T-helper 1 cell treated with Interleukin-12 subunit alpha and Interleukin-12 subunit beta and Interleukin-4 antibody, amounts not matched to agents 30 μg/mL and 1 μg/mL, for 36 hours (primary cell): ENCODE measurements around the gene GRID2.
"Not testable (repeated sequence)": the region's sequence is repeated elsewhere in the genome, so short reads cannot be mapped to it uniquely, and the experiment has no call there.

ENCODE experiments used
- H3K27ac Mint-ChIP-seq: one replicate; pipeline ENCODE4 v1.8.0; 2021; ENCODE audit warnings: mild to moderate bottlenecking, mixed read lengths
- H3K27me3 Mint-ChIP-seq: one replicate; pipeline ENCODE4 v1.8.0; 2021; ENCODE audit warnings: low read depth, mixed read lengths
- H3K36me3 Mint-ChIP-seq: one replicate; pipeline ENCODE4 v1.8.0; 2021; ENCODE audit warnings: low read depth, mixed read lengths
- H3K4me1 Mint-ChIP-seq: one replicate; pipeline ENCODE4 v1.8.0; 2021; ENCODE audit warnings: low read depth, mixed read lengths
- H3K4me3 Mint-ChIP-seq: one replicate; pipeline ENCODE4 v1.8.0; 2021; ENCODE audit warnings: mild to moderate bottlenecking, moderate library complexity, mixed read lengths
- H3K9me3 Mint-ChIP-seq: one replicate; pipeline ENCODE4 v1.8.0; 2021; ENCODE audit warnings: mixed read lengths

The GRID2 gene

GRCh38 chr4:92442131-92442530 lies 138.4 kb downstream of the GRID2 start:
- H3K4me3 Mint-ChIP-seq, H3K36me3 Mint-ChIP-seq: not testable (repeated sequence)

GRCh38 chr4:92444143-92444843 lies 140.5 kb downstream of the GRID2 start:
- H3K4me3 Mint-ChIP-seq, H3K27me3 Mint-ChIP-seq: not testable (repeated sequence)

More at GRCh38 chr4:92442131-92442530, 138.4 kb downstream of the GRID2 start:
- not testable (repeated sequence) for H3K9me3 Mint-ChIP-seq, H3K4me1 Mint-ChIP-seq, H3K27me3 Mint-ChIP-seq, H3K27ac Mint-ChIP-seq

GRCh38 chr4:92445127-92445526 lies 141.4 kb downstream of the GRID2 start:
- Mint-ChIP-seq H3K27ac (no peak overlapping the region), H3K9me3 (peaks cover 8% of the 10 kb centered on the region), H3K4me3 (no peak overlapping the region), H3K36me3 (no peaks in the 10 kb centered on the region), H3K27me3 (no peaks in the 10 kb centered on the region), H3K4me1 (no peaks in the 10 kb centered on the region)

More at GRCh38 chr4:92444143-92444843, 140.5 kb downstream of the GRID2 start:
- not testable (repeated sequence) for H3K27ac Mint-ChIP-seq, H3K36me3 Mint-ChIP-seq, H3K4me1 Mint-ChIP-seq, H3K9me3 Mint-ChIP-seq

GRCh38 chr4:92447255-92447905 lies 143.6 kb downstream of the GRID2 start:
- no peaks in the 10 kb centered on the region for H3K4me1 Mint-ChIP-seq
- H3K36me3 Mint-ChIP-seq: no peaks in the 10 kb centered on the region
- no peaks in the 10 kb centered on the region for H3K9me3 Mint-ChIP-seq
- H3K27ac Mint-ChIP-seq: no peak overlapping the region
- H3K4me3 Mint-ChIP-seq: no peak overlapping the region
- H3K27me3 Mint-ChIP-seq: no peaks in the 10 kb centered on the region

GRCh38 chr4:92448176-92448575 lies 144.4 kb downstream of the GRID2 start:
- not testable (repeated sequence) for H3K27ac Mint-ChIP-seq, H3K4me3 Mint-ChIP-seq, H3K36me3 Mint-ChIP-seq, H3K4me1 Mint-ChIP-seq, H3K9me3 Mint-ChIP-seq, H3K27me3 Mint-ChIP-seq

GRCh38 chr4:92450694-92451093 lies 146.9 kb downstream of the GRID2 start:
- no peaks in the 10 kb centered on the region for H3K36me3 Mint-ChIP-seq
- no peaks in the 10 kb centered on the region for H3K27me3 Mint-ChIP-seq
- no peaks in the 10 kb centered on the region for H3K4me1 Mint-ChIP-seq
- no peak overlapping the region for H3K4me3 Mint-ChIP-seq
- H3K9me3 Mint-ChIP-seq: no peaks in the 10 kb centered on the region
- no peak overlapping the region for H3K27ac Mint-ChIP-seq

- H3K27me3 Mint-ChIP-seq: no peaks in the 10 kb centered on the region
- no peaks in the 10 kb centered on the region for H3K9me3 Mint-ChIP-seq
- H3K36me3 Mint-ChIP-seq: no peaks in the 10 kb centered on the region
- H3K4me3 Mint-ChIP-seq: no peak overlapping the region
- no peaks in the 10 kb centered on the region for H3K4me1 Mint-ChIP-seq
- H3K27ac Mint-ChIP-seq: no peak overlapping the region
Measured at GRCh38 chr4:92451782-92452181, 148.0 kb downstream of the GRID2 start.

- not testable (repeated sequence) for H3K9me3 Mint-ChIP-seq, H3K4me3 Mint-ChIP-seq, H3K27ac Mint-ChIP-seq, H3K36me3 Mint-ChIP-seq, H3K27me3 Mint-ChIP-seq, H3K4me1 Mint-ChIP-seq
Measured at GRCh38 chr4:92452383-92452782, 148.6 kb downstream of the GRID2 start.

- Mint-ChIP-seq H3K36me3 (no peaks in the 10 kb centered on the region), H3K27me3 (no peaks in the 10 kb centered on the region), H3K9me3 (no peaks in the 10 kb centered on the region), H3K4me1 (no peaks in the 10 kb centered on the region), H3K4me3 (no peak overlapping the region), H3K27ac (no peak overlapping the region)
Measured at GRCh38 chr4:92455329-92455839, 151.6 kb downstream of the GRID2 start.

- Mint-ChIP-seq H3K36me3 (no peaks in the 10 kb centered on the region), H3K9me3 (no peaks in the 10 kb centered on the region), H3K4me3 (no peak overlapping the region), H3K27me3 (no peaks in the 10 kb centered on the region), H3K4me1 (no peaks in the 10 kb centered on the region), H3K27ac (no peak overlapping the region)
Measured at GRCh38 chr4:92455951-92456350, 152.2 kb downstream of the GRID2 start.

- H3K4me1 Mint-ChIP-seq: no peaks in the 10 kb centered on the region
- H3K27me3 Mint-ChIP-seq: no peaks in the 10 kb centered on the region
- H3K27ac Mint-ChIP-seq: no peak overlapping the region
- no peaks in the 10 kb centered on the region for H3K36me3 Mint-ChIP-seq
- no peak overlapping the region for H3K4me3 Mint-ChIP-seq
- H3K9me3 Mint-ChIP-seq: peaks cover 3% of the 10 kb centered on the region
Measured at GRCh38 chr4:92461732-92462131, 158.0 kb downstream of the GRID2 start.

- Mint-ChIP-seq H3K27me3 (no peaks in the 10 kb centered on the region), H3K36me3 (no peaks in the 10 kb centered on the region), H3K9me3 (no peaks in the 10 kb centered on the region), H3K4me3 (no peak overlapping the region), H3K27ac (no peak overlapping the region), H3K4me1 (no peaks in the 10 kb centered on the region)
Measured at GRCh38 chr4:92477298-92477697, 173.5 kb downstream of the GRID2 start.

GRCh38 chr4:92483341-92483740 lies 179.6 kb downstream of the GRID2 start:
- Mint-ChIP-seq H3K27ac (no peak overlapping the region), H3K27me3 (no peaks in the 10 kb centered on the region), H3K4me1 (no peaks in the 10 kb centered on the region), H3K36me3 (no peaks in the 10 kb centered on the region), H3K9me3 (no peaks in the 10 kb centered on the region), H3K4me3 (no peak overlapping the region)

- H3K27ac Mint-ChIP-seq: no peak overlapping the region
- H3K4me3 Mint-ChIP-seq: no peak overlapping the region
- no peaks in the 10 kb centered on the region for H3K4me1 Mint-ChIP-seq
- H3K27me3 Mint-ChIP-seq: no peaks in the 10 kb centered on the region
- H3K36me3 Mint-ChIP-seq: no peaks in the 10 kb centered on the region
- H3K9me3 Mint-ChIP-seq: no peaks in the 10 kb centered on the region
Measured at GRCh38 chr4:92488496-92488895, 184.7 kb downstream of the GRID2 start.

GRCh38 chr4:92497141-92497540 lies 193.4 kb downstream of the GRID2 start:
- Mint-ChIP-seq H3K4me3 (no peak overlapping the region), H3K27ac (no peak overlapping the region), H3K9me3 (no peaks in the 10 kb centered on the region), H3K4me1 (no peaks in the 10 kb centered on the region), H3K27me3 (no peaks in the 10 kb centered on the region), H3K36me3 (no peaks in the 10 kb centered on the region)
